GM23338 (cell line): ENCODE data around the gene ACVRL1. TPM values are rescaled to one million over a fixed set of nuclear protein-coding genes. Genes with fewer than 3 reads are reported as not detected.

Experiments used
- EZH2phosphoT487 ChIP-seq: fragments of 200-600 bp; sonication (generic); IDR thresholded peaks from one replicate; pipeline ENCODE4 v1.8.1; 2018; ENCODE audit warnings: antibody characterized with exemption; ENCODE audit not compliant: unreplicated experiment
- ZNF114 ChIP-seq: fragments of 250-450 bp; sonication (Bioruptor Pico); IDR thresholded peaks from 2 replicates; pipeline ENCODE4 v1.5.0; 2020; ENCODE audit warnings: mild to moderate bottlenecking, moderate library complexity
- ZNF462 ChIP-seq: fragments of 250-450 bp; sonication (Bioruptor Pico); IDR thresholded peaks from 2 replicates; pipeline ENCODE4 v1.5.0; 2020; ENCODE audit warnings: mild to moderate bottlenecking, moderate library complexity
- polyA plus RNA-seq: library from polyadenylated mRNA; unstranded; fragments of >200 nt; fragmentation: Nextera tagmentation; extraction: Ambion mirVana; gene quantifications from 2 replicates; pipeline ENCODE4 v1.2.1, GENCODE V29; 2016
- total RNA-seq: library from RNA; depleted of rRNA; stranded (reverse); fragments of >200 nt; shearing (Covaris generic); gene quantifications from 2 replicates; pipeline ENCODE4 v1.2.3, GENCODE V29; 2014
- TF ChIP-seq, protein P1 (sequence below), 2 experiments: fragments of 200-600 bp in 1 of 2; sonication (generic) in 1 of 2; conservative IDR thresholded peaks; 2 replicates each; pipeline versions ENCODE4 v1.5.1 to v1.6.1; 2016 to 2017; ENCODE audit warnings: antibody characterized with exemption in 2 of 2, low read depth in 2 of 2, mild to moderate bottlenecking in 2 of 2, moderate library complexity in 1 of 2
- TF ChIP-seq, protein P2 (sequence below): IDR thresholded peaks from 2 replicates; pipeline ENCODE4 v1.6.1; 2016; ENCODE audit warnings: antibody characterized with exemption

The ACVRL1 gene
- total and polyA plus RNA-seq, 2 experiments from 2014 or later, result 0.28 TPM; not detected in 1

GRCh38 chr12:51971679-51972421 lies 64.5 kb downstream of the ACVRL1 start (continued):
- TF ChIP-seq ZNF462 (no peak), ZNF114 (CRISPR knock-in tag) (no peak), EZH2phosphoT487 (no peak)
- TF ChIP-seq, protein P1, sequence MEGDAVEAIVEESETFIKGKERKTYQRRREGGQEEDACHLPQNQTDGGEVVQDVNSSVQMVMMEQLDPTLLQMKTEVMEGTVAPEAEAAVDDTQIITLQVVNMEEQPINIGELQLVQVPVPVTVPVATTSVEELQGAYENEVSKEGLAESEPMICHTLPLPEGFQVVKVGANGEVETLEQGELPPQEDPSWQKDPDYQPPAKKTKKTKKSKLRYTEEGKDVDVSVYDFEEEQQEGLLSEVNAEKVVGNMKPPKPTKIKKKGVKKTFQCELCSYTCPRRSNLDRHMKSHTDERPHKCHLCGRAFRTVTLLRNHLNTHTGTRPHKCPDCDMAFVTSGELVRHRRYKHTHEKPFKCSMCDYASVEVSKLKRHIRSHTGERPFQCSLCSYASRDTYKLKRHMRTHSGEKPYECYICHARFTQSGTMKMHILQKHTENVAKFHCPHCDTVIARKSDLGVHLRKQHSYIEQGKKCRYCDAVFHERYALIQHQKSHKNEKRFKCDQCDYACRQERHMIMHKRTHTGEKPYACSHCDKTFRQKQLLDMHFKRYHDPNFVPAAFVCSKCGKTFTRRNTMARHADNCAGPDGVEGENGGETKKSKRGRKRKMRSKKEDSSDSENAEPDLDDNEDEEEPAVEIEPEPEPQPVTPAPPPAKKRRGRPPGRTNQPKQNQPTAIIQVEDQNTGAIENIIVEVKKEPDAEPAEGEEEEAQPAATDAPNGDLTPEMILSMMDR (conservative IDR thresholded peaks at IDR 0.05; ENCODE audit: low read depth in 2 of 2), result no peak
- TF ChIP-seq, protein P2, sequence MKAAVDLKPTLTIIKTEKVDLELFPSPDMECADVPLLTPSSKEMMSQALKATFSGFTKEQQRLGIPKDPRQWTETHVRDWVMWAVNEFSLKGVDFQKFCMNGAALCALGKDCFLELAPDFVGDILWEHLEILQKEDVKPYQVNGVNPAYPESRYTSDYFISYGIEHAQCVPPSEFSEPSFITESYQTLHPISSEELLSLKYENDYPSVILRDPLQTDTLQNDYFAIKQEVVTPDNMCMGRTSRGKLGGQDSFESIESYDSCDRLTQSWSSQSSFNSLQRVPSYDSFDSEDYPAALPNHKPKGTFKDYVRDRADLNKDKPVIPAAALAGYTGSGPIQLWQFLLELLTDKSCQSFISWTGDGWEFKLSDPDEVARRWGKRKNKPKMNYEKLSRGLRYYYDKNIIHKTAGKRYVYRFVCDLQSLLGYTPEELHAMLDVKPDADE, result no peak
